ENCODE data around the gene STAG2.

- no peak for TF ChIP-seq L3MBTL2 (conservative IDR thresholded peaks at IDR 0.05)
- TF ChIP-seq FOXM1 (IDR thresholded peaks at IDR 0.05; ENCODE audit: borderline replicate concordance) = no peak
- no peak for TF ChIP-seq FOXK2 (IDR thresholded peaks at IDR 0.05)
- no peak for TF ChIP-seq HDGF (IDR thresholded peaks at IDR 0.05; ENCODE audit: borderline replicate concordance)
- TF ChIP-seq LEF1 (IDR thresholded peaks at IDR 0.05; ENCODE audit: borderline replicate concordance) = no peak
- no peak for TF ChIP-seq NFRKB (IDR thresholded peaks at IDR 0.05)
- no peak for TF ChIP-seq BHLHE40 (IDR thresholded peaks at IDR 0.05; ENCODE audit: borderline replicate concordance)
Measured at GRCh38 chrX:124015721-124016120, 54.2 kb downstream of the STAG2 start.

All from HEK293T (cell line).